HG03280 (cell line): ENCODE results near the gene BMPER.

Experiments used
- ATAC-seq: cut with Tn5 transposase; IDR thresholded peaks from one replicate; pipeline ENCODE4 v1.9.1; 2021; ENCODE audit warnings: mild to moderate bottlenecking, moderate library complexity; ENCODE audit not compliant: unreplicated experiment

Gene BMPER

GRCh38 chr7:34130558-34131295, 225.4 kb downstream of the BMPER start:
- ATAC-seq = no peak

DNA sequence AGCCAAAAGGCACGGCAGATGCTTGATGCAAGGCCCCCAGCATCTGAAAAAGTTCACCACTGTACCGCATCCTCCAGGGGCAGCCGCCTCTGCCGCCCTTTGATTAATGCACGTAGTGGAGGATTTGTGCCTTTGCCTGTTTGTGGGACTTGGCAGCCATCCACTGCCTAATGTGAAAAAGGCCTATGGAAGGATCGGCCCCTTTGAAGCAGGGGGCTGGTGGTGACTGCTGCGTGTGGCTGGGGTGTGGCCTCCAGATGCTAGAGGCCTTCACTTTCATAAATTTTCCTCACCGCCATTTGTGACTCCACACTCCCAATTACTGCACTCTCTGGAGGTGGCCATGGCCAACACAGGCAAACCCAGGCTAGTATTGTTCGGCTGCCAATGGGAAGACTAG, 226.0 kb downstream of the BMPER start:
- ATAC-seq = no peak

DNA sequence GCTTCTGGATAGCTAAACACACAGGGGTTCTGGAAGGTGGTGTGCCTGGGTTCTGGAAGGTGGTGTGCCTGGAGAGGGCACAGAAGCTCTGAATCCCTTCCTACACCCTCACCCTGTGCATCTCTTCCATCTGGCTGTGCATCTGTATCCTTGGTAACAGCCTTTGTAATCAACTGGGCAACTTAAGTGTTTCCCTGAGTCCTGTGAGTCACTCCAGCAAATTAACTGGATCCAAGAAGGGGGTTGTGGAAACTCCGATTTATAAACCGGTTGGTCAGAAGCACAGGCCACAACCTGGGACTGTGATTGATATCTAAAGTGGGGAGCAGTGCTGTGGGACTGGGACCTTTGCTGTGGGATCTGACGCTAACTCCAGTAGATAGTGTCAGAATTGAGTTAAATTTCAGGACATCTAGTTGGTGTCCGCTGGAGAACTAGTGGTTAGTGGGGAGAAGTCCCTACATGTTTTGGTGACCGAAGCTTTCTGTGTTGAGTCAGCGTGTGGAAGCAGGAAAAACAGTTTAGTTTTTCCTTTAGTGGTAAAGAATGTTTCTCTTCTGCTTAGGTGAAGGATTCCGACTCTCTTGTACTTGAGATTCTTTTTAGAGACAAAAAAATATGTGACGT, 228.1 kb downstream of the BMPER start:
- no peak for ATAC-seq

- no peak for ATAC-seq
These were observed 228.8 kb downstream of the BMPER start for GRCh38 chr7:34133983-34134782.

DNA sequence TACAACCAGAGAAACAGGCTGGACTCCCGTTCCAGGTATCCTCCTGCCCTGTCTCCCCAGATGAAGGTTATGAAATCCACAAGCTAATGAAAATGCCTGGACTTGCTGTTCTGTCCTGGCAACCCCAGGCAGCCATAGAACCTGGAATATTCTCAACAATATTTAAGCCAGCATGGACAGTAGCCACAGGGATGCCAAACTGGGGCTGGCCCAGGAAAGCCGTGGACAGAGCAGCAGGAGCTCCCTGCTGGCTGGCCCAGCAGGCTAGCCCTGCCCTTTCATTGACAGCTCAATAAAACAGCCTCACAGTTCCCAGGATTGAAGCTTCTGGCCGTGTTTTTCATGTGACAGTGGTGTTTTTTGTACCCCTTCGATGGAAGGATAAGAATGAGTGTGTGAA, 230.6 kb downstream of the BMPER start:
- ATAC-seq = no peak

DNA sequence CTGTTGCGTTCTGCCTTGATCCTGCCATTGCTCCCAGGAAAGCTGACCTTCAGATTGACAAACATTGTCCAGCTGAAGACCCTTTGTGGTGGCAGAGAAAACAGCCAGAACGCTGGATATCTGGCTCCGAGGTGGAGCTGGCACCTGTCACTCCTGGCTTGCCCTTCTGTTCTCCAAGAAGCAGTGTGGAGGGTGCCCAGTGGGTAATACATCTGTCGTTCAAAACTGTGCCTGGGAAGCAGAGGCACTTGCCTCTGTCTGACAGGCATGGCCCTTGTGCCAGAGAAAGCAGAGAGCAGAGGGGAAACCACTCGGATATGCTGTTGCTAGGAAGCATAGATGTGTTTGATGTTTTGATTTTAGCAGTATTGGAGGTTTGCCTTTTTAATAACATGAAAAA, 231.4 kb downstream of the BMPER start:
- no peak for ATAC-seq

DNA sequence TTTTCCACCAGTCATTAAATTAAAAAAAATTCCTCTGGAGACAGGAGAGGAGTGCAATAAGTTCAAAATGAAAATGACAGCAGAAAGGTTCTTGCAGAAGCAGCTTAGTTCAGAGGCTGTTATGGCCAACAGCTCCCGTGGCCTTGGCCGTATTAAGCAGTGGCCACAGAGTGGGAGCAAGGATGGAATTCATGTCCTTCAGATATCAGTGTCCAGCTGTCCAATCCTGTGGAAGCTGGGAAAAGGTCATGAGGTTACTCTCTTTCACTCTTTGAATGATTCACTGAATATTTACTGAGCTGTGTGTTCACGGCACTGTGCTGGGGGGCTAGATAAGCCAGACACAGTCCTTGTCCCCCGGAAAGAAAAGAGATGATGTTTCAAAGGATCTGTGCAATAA, 231.8 kb downstream of the BMPER start:
- no peak for ATAC-seq

DNA sequence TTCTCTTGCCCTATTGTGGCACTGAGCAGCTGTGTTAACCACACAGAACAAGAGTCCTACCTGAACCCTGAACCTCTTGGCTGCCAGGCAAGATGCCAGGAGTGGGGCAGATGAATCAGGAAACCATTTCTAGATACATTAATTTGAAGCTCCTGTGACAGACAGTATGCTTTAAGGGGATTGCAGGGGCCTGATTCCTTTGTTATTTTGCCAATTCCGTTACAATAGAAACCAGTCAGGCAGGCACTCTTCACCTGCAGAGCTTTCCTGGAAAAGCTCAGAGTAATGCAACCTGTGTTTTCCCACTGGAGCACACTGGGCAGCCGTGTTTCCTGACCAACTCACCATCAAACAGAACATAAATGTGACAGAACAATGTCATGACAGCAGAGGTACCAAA, 233.1 kb downstream of the BMPER start:
- ATAC-seq = no peak

DNA sequence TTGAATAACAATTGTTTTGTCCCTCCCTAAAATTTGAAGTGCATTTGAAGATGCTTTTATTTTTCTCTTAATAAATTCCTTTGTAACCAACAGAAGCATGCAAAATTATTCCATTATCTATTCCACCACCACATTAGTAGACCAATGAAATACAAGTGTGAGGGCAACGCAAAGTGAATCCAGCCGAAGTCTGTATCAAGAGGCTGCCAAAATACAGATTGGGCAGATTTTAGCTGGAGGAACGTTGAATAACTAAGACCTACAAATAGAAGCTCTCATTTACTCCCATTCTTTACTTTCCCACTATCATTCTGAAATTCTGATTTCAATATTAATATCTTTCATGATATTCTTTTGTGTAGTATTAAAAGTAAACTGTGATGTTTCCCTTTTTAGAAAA, 233.7 kb downstream of the BMPER start:
- ATAC-seq = no peak

GRCh38 chr7:34140066-34140465, 234.7 kb downstream of the BMPER start:
- ATAC-seq = no peak

DNA sequence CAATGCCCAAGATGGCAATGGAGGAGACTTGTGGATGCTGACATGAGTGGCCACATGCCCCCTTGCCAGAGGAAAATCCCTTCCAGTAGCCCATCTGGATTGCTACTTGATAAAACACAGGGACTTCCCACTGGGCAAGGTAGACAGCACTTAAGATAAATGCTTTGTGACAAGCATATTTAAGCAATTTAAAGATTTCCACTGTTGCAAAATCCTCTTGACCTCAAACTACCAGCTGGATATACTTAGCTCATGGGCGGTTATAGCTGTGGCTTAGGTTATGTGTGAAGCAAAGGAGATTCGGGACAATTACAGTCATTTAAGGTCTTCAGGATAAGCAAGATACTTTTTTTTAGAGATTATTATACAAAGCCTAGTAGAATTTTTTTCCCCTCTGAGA, 238.1 kb downstream of the BMPER start:
- no peak for ATAC-seq

DNA sequence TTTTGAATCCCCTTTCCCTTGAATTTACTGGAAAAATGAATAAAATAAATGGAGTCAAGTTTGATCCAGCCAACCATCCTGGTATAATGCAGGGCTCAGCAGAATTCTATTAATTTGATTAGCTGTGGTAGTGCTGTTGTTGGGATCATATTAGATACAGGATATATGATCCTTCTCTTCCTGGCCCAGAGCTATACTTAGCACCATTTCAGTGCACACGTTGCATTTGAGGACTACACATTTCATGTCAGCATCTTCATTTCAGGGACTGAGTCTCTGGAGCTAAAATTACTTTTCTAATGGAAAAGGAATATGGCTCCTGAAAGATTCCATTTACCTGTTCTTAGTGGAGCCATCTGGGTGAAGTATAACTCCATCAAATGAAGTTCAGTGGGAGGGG, 240.3 kb downstream of the BMPER start:
- no peak for ATAC-seq

DNA sequence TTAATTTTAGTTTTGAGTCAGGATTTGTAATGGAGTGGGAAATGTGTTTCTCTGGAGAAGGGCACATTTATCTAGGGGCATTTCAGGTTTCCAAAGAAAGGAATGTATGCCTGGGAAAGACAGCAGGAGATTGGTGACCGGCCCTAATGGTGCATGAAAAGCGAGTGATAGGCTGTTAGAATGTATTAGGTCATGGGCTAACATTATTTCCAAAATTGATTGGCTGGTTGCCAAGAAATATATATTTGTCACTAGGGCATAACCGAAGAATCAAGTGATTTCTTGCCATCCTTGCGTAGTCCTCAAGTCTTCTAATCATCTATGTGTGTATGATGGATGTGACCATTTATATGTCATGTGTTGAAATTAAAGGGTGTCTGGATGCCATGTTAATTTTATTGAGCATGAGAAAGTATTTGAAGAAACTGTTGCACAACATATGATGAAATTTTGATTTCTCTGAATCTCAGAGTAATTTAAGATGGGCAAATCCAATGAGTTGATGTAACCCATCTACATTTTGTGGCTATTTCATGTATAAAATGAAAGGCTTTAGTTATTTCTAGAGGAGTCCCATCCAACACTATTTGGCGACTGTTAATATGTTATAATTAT, 248.4 kb downstream of the BMPER start:
- no peak for ATAC-seq

DNA sequence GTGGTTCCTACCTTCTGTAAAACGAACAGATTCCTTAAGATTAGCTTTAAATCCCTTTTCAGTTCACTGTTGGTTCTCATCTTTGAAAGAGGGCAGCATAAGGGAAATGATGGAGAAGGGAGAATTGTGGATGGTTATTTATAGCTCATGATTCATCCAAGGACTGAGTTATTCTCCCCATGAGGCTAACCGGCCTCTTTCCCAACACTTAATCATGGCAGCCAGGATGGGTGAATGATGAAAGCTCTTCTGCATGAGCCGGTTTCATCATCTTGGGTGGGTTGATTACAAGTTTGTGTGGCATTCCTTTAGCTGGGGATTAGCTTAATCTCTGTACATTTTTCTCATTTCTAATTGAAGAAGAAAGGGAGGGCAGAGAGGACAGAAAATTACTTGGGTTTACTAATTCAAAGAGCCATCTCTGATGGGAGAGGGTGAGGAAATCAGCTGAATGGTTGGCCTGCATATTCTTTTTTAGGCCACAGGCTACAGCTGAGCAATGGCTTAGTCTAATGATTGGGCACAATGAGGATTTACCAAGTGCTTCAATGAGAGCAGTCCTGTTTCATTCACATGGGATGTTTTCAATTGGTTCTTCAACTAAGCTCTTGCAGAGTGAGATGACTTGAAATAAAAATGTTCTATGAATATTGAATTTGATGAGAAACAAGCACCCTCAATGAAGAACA, 250.0 kb downstream of the BMPER start:
- ATAC-seq = no peak

- ATAC-seq = no peak
These were observed 251.0 kb downstream of the BMPER start for GRCh38 chr7:34156336-34156735.

DNA sequence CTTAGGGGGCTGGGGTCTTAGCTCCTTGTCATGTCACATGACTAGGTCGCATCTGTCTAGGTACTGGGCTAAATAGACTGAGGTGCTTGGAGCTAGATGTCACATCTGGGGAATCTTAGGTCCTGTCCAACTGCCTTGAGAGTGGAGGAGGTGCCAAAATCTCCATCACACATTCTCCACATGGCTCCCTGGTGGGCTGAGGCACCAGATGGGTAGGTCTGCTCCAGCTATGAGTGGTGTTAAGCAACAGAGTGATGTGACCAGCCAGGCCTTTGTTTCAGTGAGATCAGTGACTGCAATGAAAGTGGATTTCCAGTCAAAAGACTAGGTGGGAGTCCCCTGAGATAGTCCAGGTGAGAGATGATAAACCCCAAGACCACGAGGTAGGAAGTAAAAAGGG, 251.8 kb downstream of the BMPER start:
- no peak for ATAC-seq

DNA sequence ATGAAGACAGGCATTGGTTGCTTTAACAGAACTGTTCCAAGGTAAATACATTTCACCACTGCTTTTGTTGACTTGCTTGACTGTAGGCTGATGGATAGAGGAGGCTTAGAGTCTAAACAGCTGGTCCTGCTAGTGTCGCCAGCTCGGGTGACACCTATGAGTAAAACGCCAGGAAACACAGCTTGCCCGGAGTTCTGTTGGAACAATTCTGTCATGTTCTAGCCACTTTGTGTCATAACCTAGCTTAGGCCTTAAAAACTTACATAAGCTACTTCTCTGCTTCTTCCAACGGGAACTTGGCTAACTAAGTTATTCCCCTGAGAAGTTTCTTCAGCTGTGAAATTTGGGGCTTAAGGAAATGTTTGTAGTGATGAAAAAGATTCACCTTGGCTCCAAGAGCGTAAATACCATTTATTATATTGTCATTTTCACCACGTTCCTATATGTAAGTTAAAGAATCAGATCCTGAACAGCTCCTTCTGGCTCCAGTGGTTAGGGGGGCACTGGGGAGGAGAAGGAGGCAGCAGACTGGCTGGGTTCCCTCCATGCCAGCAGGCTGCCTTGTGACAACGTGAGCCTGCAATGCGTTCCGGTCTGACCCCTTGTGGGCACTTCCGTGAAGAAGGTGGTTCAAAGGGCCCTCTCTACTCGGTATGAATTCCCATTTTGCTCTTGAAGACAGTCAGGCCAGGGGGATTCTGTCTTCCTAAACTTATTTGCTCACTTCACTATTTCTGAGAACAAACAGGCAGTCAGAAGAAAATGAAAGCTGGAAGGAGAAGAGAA, 253.2 kb downstream of the BMPER start:
- ATAC-seq = no peak

GRCh38 chr7:34160261-34160752, 255.0 kb downstream of the BMPER start:
- no peak for ATAC-seq

DNA sequence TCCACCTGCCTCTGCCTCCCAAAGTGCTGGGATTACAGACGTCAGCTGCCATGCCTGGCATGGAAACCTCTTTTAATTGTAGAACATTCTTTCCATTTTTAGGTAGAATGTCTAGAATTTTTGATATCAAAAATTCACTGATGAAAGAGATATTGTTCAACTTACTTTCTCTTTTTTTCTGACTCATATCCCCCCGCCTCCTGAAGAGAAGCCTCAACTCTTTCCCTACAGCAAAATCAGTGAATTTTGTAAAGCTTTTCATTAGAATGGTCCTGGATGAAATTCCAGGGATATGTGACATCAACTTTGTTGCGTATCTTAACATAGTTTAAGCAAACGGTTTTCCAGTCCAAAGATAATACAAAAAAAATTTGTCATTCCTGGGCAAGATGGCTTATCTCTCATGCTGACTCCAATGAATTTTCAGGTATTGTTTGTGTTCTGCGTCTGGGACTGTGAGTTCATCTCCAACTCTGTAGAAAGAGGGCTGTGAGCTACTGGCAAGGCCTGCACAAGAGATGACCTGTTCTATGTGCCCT, 256.8 kb downstream of the BMPER start:
- no peak for ATAC-seq

DNA sequence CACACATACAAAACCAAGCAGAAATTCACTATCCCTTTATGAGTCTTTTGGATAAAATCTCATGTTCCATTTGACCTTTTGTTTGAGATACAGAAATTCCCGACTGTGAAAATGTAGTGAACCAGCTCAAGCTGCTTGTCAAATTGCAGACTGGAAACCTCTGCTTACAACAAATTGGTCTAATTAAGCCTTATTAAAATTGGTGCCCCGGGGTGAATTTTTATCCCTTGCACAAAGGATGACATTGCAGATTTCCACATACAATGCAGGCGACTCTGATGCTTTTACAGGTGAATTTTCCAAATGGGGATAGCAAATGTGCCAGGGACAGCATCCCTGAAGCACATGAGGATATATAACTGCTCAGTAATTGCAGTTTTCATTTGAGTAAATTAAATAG, 257.3 kb downstream of the BMPER start:
- no peak for ATAC-seq
